Stimulated activated effector memory CD8-positive, alpha-beta T cell treated with anti-CD3 and anti-CD28 coated beads, Interleukin-12 subunit alpha, Interleukin-12 subunit beta, amount 100 ng/mL, for 72 hours (primary cell): Measurements from ENCODE around the gene ANO3.

Source experiments
- ATAC-seq: fragments of 150-1000 bp; cut with Tn5 transposase; 2 replicates; pipeline ENCODE4 v1.10.0; 2021
- DNase-seq, 2 donors: peaks; one replicate each; pipeline ENCODE4 v3.0.0; 2021 to 2022; ENCODE audit warnings: low spot score in 2 of 2
- H3K27ac Mint-ChIP-seq: one replicate; pipeline ENCODE4 v1.8.0; 2022; ENCODE audit warnings: mild to moderate bottlenecking, mixed read lengths
- H3K36me3 Mint-ChIP-seq: one replicate; pipeline ENCODE4 v1.8.0; 2022; ENCODE audit warnings: mild to moderate bottlenecking, mixed read lengths
- H3K4me1 Mint-ChIP-seq: one replicate; pipeline ENCODE4 v1.8.0; 2022; ENCODE audit warnings: mixed read lengths
- H3K4me3 Mint-ChIP-seq: one replicate; pipeline ENCODE4 v1.8.0; 2022; ENCODE audit warnings: mild to moderate bottlenecking, mixed read lengths
- H3K9me3 Mint-ChIP-seq: one replicate; pipeline ENCODE4 v1.8.0; 2022; ENCODE audit warnings: mixed read lengths

The ANO3 gene

DNA sequence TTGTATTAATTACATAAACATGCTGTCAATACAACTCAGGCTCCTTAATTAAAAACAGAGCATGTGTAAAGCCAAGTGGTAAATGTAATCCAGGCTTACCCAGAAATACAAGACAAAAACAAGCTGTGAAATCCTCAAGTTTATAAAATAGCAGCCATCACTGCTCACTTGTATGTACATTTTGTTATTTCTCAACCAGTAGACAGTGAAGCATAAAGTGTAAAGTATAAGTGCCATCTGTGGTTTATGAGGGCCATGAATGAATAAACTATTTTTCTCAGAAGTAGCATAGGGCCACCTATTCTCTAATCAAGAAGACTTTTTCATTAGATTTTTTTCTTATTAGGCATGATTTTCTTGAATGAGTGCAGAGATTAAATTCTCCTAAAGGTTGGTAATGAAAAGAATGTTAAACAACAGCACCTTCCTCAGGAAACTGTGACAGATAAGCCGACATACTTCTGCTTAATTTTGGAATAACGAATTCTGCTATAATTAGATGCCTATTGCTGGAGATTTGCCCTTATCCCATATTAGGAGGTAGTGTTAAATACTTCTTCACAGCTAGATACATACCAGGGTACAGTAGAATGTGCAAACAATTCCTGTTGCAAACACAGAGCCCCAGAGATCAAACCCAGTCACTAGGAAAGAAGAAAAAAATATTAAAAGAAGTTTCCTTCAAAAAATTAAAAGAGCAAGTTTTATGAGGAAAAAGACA is 377.0 kb downstream of the ANO3 start:
- DNase-seq (no peak), ATAC-seq (no peak)
- Mint-ChIP-seq H3K4me3 (no peak overlapping the region), H3K9me3 (peaks cover 20% of the 10 kb centered on the region), H3K4me1 (no peaks in the 10 kb centered on the region), H3K36me3 (no peaks in the 10 kb centered on the region), H3K27ac (no peak overlapping the region)

DNA sequence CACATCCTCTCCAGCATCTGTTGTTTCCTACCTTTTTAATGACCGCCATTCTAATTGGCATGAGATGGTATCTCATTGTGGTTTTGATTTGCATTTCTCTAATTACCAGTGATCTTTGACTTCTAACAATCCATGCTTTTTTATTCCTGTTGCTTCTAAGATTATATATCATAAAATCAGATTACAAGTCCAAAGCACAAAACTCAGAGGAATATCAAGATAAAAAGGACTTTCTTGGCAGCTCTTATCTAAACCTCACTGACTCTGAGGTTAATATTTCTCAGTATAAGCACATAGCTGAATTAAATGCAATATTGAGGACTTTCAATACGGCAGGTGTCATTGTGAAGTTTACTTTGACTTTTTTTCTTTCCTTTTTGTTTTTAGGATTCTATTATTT is 378.6 kb downstream of the ANO3 start:
- DNase-seq, result no peak
- Mint-ChIP-seq H3K27ac (no peak overlapping the region), H3K4me3 (no peak overlapping the region), H3K9me3 (peaks cover 12% of the 10 kb centered on the region), H3K4me1 (no peaks in the 10 kb centered on the region), H3K36me3 (no peaks in the 10 kb centered on the region)
- no peak for ATAC-seq

DNA sequence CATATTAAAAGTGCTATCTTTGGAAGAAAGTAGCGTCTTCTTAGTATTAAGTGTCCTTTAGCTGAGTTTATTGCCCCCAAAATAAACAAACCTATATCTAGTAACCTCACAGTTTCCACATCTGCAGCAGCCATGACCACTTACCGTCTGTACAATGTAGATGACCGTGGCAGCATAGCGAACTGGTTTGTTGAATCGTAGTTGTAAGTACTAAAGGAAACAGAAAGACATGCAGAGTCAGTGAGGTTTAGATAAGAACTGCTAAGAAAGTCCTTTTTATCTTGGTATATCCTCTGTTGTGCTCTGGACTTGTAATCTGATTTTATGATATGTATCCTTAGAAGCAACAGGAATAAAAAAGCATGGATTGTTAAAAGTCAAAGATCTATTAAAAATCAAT is 380.6 kb downstream of the ANO3 start:
- Mint-ChIP-seq H3K4me1 (no peaks in the 10 kb centered on the region), H3K27ac (no peak overlapping the region), H3K9me3 (peaks cover 6% of the 10 kb centered on the region), H3K36me3 (no peaks in the 10 kb centered on the region), H3K4me3 (no peak overlapping the region)
- no peak for ATAC-seq
- no peak for DNase-seq
